Activated CD4-positive, CD25-positive, alpha-beta regulatory T cell treated with anti-CD3 and anti-CD28 coated beads, Interleukin-2, amount 50 U/mL, for 16 hours (primary cell): ENCODE results near the gene AFM.

Experiments used
- DNase-seq: peaks from one replicate; pipeline ENCODE4 v3.0.0-alpha.2; 2020; ENCODE audit warnings: low read depth, low spot score

AFM gene, protein sequence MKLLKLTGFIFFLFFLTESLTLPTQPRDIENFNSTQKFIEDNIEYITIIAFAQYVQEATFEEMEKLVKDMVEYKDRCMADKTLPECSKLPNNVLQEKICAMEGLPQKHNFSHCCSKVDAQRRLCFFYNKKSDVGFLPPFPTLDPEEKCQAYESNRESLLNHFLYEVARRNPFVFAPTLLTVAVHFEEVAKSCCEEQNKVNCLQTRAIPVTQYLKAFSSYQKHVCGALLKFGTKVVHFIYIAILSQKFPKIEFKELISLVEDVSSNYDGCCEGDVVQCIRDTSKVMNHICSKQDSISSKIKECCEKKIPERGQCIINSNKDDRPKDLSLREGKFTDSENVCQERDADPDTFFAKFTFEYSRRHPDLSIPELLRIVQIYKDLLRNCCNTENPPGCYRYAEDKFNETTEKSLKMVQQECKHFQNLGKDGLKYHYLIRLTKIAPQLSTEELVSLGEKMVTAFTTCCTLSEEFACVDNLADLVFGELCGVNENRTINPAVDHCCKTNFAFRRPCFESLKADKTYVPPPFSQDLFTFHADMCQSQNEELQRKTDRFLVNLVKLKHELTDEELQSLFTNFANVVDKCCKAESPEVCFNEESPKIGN

DNA sequence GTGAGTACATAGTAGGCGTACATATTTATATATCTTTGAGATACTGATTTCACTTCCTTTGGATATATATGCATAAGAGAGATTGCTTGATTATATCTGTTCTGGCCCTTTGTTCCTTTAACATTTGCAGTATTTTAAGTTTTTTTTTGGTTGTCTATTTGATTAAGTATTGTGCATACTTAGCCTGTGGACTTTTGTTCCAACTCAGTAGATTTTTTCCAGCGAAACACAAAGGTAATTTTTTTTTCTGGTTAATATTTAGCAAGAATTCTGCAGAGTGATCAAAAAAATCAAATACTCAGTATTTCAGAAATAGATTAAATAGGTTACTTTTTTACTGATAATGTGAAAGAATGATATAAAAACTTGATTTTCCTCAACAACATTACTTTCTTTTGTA lies at the start of gene AFM:
AFM (plus strand) TSS at position 388 of the 400 bp plus-strand sequence. CDS start 31 bp downstream, outside the sequence.
- DNase-seq, result no peak

DNA sequence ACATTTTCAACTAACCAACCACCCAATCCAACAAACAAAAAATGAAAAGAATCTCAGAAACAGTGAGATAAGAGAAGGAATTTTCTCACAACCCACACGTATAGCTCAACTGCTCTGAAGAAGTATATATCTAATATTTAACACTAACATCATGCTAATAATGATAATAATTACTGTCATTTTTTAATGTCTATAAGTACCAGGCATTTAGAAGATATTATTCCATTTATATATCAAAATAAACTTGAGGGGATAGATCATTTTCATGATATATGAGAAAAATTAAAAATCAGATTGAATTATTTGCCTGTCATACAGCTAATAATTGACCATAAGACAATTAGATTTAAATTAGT lies 49.8 kb upstream of the AFM start:
- no peak for DNase-seq

DNA sequence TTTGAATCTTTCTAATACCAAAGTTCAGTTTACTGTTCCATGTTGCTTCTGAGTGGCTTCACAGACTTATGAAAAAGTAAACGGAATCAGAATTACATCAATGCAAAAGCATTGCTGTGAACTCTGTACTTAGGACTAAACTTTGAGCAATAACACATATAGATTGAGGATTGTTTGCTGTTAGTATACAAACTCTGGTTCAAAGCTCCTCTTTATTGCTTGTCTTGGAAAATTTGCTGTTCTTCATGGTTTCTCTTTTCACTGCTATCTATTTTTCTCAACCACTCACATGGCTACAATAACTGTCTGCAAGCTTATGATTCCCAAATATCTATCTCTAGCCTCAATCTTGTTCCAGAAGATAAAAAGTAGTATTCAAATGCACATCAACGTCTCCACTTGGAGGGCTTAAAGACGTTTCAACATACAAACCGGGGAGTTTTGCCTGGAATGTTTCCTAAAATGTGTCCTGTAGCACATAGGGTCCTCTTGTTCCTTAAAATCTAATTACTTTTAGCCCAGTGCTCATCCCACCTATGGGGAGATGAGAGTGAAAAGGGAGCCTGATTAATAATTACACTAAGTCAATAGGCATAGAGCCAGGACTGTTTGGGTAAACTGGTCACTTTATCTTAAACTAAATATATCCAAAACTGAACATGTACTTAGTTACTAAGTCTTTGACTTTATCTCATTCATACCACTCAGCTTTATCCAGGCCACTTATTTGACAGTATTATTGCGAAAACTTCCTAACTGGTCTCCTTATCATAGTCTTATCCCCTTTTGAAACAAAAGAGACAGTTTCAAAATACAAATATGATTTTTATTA lies 49.2 kb upstream of the AFM start:
- DNase-seq, result no peak

DNA sequence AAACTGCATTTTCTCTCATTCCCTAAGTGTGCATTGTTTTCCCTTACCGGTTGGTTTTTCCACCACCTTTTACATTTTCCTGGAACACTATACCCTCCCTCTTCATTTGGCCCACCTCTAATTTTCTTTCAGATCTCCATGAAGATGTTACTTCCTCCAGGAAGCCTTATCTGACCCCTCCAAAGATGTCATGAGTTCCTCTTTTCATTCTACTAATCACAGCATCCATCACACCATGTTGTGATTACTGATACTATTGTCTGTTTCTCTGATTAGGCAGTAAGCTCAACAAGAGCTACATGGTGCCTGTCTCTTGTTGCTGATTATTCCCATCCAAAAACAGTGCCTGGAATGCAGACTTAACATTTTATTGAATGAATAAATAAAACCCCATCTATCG lies 48.4 kb upstream of the AFM start:
- DNase-seq, result no peak

DNA sequence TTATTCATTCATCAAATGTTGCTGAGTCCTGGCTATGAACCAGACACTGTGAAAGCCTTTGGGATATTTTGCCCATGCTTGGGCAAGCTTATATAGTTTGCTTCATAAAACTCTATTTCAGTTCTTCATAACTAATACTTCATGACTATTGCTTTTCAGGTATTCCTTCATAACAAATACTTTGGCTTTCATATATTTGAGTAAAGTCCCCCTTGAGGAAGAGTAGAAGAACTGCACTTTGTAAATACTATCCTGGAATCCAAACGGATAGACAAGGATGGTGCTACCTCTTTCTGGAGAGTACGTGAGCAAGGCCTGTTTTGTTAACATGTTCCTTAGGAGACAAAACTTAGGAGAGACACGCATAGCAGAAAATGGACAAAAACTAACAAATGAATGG lies 47.2 kb upstream of the AFM start:
- no peak for DNase-seq

DNA sequence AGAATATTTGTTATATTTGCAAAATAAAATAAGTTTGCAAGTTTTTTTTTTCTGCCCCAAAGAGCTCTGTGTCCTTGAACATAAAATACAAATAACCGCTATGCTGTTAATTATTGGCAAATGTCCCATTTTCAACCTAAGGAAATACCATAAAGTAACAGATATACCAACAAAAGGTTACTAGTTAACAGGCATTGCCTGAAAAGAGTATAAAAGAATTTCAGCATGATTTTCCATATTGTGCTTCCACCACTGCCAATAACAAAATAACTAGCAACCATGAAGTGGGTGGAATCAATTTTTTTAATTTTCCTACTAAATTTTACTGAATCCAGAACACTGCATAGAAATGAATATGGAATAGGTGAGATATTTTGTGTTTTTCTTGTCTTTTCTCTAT lies 45.6 kb upstream of the AFM start, which contains the start of gene AFP:
AFP (plus strand) TSS at position 238 of the 400 bp plus-strand sequence; CDS start at position 280, 42 bp downstream.
- DNase-seq, result no peak

DNA sequence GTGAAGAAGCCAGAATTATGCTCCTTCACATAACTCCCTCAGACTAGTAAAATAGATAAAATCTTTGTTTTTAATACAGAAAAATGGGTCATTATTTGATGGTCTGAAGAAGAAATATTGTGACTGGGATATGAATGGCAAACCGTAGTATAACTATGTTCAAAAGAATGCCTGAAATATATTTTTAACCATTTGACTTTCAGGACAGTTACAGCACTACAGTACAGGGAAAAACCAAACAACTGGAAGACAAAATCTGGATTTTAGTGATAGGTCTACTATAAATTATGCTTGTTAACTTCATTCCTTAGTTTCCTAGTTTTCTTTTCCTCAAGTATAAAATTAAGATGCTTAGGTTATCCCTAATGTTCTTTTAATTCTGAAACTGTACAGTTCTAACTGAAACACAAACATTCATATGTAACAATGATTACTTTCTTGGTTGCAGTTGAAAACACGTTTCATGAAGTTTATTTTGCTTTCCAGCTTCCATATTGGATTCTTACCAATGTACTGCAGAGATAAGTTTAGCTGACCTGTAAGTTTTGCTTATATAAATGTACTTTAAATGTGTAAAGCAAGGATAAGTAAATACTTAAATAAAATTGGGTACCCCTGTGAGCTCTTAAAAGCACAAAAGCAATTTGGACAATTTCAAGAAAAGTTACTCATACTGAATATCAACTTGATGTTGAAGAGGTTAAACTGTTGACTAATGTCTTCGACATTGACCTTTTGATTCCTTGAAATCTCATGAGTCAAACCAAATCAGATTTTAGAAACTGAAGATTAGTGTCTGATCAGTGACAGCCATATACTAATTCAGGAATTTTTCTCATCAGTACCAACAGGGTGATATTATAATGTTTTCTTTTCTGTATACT lies 44.6 kb upstream of the AFM start:
- DNase-seq, result no peak

DNA sequence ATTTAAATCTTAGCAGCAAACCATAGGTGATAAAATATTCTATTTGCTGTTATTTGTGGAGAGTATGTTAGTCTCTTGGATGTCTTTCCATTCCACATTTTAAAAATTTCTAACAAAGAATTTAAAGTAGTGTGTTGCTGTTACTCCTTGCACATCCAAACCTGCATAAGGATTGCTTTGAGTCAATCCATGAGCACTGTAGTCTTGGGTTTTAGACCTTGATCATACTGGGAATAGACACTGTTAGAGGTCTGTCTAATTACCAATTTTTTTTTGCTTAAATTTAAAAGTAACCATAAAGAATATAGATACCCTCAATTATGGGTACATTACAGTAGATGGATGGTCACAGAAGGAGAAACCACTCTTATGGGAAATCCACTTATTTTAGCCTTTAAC lies 44.0 kb upstream of the AFM start:
- DNase-seq, result no peak

DNA sequence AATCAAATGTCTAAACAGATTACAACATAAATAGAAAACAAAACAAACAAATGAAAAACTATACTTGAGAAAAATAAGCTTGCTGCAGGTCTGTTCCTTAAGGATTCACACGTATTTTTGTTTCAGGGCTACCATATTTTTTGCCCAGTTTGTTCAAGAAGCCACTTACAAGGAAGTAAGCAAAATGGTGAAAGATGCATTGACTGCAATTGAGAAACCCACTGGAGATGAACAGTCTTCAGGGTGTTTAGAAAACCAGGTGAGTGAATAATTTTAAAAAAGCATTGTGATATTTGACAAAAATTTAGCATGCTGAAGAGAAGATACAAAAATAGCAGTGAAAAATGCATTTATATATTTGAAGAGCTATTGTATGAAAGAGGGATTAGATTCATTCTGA lies 43.5 kb upstream of the AFM start:
- no peak for DNase-seq

DNA sequence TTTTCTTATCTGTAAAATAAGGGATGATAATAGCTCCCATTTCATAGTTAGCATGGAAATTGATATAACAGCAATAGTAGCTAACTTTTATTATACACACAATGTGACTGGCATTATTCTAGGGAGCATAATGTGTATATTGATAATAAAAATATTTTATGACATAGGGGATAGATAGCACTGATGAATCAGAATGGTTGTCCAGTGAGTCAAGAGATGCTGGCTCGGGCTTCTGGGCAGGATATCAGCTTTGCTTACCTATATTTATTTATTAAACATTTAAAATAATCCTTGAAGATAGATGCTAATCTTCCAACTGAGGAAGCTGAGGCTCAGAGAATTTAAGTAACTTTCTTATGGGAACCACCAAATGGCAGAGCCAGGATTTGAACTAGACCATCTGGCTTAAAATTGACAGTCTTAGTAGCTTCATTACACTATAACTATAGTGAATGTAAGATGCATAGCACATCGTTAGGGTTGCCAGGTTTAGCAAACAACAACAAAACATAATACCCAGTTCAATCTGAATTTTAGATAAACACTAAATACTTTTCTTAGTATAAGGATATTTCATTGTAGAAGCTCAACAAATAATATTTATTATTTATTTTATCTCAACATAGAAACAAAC lies 42.8 kb upstream of the AFM start:
- DNase-seq, result no peak

DNA sequence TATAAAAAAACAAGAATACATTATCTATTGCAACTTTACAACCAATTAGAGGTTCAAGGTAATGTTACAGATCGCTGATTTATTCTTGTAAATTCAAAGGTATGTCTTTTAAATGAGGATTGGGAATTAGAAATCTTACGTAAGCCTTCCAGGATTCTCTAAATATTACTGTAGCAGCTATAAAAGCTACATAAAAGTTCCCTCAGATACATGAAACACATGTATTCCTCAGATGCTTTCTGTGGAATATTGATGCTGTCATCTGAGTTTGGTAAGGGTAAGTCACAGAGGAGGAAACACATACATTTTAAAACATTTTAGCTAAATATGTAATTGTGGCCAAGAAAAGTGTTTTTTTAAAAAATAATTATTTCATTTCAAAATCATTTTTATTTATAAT lies 42.1 kb upstream of the AFM start:
- DNase-seq, result no peak

DNA sequence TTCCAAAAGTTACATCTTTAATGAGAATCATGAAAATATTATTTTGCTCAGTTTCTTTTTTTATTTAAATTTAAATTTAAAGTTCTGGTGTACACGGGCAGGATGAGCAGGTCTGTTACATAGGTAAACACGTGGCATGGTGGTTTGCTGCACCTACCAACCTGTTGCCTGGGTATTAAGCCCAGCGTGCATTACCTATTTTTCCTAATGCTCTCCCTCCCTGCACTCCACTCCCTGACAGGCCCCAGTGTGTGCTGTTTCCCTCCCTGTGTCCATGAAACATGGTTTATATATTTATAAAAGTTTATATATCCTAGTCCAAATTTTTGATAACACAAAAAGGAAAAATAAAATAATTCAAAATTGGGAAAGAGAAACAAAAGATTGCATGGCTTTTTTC lies 41.6 kb upstream of the AFM start:
- DNase-seq, result no peak

DNA sequence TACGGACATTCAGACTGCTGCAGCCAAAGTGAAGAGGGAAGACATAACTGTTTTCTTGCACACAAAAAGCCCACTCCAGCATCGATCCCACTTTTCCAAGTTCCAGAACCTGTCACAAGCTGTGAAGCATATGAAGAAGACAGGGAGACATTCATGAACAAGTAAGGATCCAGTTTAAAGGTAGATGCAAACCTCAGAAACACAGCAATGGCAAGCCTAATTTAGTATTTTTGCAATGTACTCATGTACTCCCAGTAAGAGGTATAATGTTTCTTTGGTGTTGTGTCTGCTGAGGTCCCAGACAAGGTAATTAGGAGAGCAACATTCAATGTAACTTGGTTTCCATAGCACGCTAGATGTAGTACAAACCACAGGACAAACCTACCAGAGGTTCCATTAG lies 40.9 kb upstream of the AFM start:
- no peak for DNase-seq

DNA sequence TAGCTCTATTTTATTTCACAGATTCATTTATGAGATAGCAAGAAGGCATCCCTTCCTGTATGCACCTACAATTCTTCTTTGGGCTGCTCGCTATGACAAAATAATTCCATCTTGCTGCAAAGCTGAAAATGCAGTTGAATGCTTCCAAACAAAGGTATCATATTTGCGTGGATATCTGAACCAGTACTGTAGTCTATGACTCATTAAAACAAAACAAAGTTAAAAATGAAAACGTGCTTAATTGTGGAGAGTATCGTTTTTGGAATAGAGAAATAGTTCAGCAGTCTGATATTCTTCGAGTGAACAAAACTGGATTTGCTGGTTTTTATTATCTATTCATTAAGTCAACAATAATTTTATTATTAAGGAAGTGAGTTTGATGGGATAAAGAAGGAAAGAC lies 39.3 kb upstream of the AFM start:
- no peak for DNase-seq

DNA sequence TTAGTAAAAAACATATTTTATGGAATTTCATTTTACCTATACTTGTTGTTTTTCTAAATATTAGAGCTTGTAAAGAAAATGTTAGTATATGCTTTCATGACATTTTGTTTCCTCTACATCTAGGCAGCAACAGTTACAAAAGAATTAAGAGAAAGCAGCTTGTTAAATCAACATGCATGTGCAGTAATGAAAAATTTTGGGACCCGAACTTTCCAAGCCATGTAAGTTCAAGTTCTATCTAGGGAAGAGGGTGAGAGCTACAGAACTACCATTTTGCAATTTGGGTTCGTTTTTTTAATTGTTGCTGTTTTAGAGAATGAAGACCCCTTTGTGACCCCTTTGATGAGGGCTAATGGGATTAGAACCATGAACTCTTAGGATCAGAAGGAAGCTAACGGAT lies 38.3 kb upstream of the AFM start:
- DNase-seq, result no peak

DNA sequence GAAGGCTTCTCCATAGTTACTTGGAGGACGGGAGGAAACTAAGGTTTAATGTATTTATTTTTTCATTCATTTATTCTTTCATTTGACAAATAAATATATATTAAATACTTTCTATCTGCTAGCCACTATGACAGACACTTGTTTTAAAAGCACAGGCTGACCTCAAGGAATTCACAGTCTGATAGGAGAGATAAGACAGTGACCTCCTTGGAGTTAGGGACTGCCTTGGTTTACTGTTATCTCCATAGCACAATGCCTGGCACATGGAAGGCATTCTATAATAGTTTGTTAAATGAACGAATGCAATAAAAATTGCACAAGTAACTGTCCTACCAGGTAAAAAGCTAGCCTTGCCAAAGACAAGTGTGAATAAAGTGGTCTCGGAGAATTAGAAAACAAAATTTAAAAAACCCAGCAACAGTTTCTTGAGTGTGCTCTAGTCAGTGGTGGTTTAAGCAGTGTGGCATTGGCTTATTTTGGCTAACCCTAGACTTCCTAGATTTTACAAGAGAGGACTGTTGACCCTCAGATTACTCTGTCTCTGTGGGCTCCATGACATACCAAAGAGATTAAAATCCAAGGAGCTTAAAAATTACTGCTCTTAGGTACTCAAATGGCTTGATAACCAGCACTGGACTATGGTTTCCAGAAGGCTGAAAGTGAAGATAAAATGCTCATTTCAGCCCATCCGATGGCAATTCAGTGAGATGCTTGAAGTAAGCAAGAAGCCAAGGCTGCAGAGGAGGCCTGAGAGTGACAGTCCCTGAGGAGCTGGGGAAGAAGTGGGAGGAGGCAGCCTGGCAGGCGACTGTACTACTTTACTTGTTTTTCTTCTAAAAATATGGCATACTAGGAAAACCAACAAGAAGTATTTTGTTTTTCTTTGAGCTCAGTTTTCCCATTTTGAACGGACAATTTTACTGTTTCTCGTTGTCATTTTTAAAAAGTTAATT lies 35.9 kb upstream of the AFM start:
- DNase-seq, result no peak

DNA sequence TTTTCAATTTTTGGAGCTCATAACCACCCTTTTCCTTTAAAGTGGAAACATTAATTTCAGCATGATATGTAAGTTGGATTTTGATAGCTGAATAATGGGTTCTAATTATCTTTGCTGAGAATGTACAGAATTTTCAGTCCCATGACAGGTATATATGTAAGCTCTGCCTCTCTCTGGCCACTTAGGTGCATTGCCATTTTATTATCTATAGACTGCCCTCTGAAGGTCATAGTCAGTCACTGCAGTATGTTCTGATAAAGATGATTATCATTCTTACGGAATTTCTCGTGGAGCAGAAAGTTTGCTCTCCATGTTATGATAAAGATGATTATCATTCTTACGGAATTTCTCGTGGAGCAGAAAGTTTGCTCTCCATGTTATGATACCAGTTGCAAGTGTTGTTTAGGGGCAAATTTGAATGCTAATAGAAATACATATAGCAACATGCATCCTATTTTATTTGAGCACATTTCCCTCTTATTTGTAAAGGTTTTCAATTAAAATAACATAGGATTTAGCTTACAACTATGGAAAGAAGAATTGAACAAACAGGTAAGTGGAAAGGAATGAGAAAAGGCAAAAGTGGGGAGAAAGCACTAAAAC lies 35.1 kb upstream of the AFM start:
- no peak for DNase-seq

DNA sequence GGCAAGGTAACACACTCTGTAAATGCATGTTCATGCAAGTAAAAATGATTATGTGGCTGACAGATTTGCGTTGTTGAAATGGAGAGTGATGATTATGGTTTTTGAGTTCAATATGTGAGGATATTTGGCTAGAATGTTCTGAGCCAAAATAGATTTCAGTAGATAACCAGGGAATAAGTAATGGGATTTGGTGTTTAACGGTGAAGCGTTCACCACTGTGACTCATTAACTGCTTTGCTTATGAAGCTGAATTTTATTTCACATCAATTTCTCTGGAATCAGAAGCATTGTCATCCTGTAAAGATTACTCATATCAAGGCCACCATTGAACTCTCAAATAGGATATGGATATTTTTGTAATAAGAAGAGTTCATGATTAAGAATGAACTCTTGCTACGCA lies 33.9 kb upstream of the AFM start:
- DNase-seq, result no peak

DNA sequence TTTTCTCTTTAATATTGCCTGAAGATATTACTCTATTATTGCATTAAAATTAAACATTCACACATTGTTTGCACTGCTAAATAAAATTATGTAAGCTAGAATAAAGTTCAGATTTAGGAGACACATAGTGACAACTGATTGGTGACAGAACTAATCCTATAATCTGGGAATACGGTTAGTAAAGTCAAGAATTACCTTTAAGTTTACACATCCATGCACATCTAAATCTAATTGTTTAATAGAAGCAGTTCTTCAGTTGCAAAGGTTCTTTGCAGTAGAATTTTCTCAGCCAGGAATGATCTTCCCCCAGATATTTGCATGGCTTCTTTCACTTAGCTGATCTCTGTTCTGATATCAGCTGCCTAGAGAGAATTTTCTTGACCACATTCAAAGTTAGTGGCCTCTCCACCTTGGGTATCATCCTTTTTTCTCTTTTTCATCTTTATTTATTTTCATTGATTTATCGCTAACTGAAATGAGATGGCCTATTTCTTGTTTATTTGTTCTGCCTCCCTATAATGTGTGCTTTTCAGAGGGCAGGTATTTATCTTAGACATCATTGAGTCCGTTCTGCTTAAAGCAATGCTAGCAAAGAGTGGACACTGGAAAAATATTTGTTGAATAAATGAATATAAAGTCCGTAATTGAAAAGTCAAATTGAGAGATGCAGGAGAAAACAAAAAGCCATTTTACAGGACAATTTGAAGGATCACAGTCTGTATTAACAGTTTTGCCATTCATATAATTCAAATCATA lies 32.9 kb upstream of the AFM start:
- no peak for DNase-seq
